SK-N-MC (cell line): Measurements from ENCODE around the gene UGT2B15.
"Not testable (repeated sequence)": the region's sequence is repeated elsewhere in the genome, so short reads cannot be mapped to it uniquely, and the experiment has no call there.

Experiments used
- EZH2 ChIP-seq: fragments of 200-600 bp; sonication (generic); IDR thresholded peaks from one replicate; pipeline ENCODE4 v1.6.1; 2017; ENCODE audit warnings: antibody characterized with exemption
- FOXP2 ChIP-seq: optimal IDR thresholded peaks from 2 replicates; pipeline ENCODE3; 2011; ENCODE audit warnings: mild to moderate bottlenecking, moderate library complexity; ENCODE audit not compliant: insufficient read depth; ENCODE audit errors: extremely low read length, control extremely low read depth
- POLR2AphosphoS5 ChIP-seq: IDR thresholded peaks from 2 replicates; pipeline ENCODE4 v1.6.1; 2012; ENCODE audit warnings: mild to moderate bottlenecking, low read depth, low read length, borderline replicate concordance

DNA sequence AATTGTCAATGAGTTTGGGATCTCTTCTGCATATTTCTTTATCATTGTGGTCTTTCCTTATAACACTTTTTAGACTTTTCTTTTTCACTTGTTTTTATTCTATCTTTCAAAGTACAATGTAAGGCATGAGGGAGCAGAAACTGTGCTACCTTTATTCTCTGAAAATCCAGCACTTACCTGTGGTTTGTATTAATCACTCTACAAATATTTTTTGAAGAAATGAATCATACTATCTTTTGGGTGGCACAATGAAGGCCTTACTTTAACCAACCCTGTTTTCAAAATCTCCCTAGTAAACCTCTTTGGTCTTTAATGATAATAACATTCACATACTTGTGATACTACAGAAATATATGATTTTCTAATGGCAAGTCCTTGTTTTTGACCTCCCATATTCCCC is 2.9 kb downstream of the UGT2B15 start:
- TF ChIP-seq EZH2, POLR2AphosphoS5, FOXP2: not testable (repeated sequence)
